Activated CD4-positive, alpha-beta T cell treated with anti-CD3 and anti-CD28 coated beads, Interleukin-2, amount 50 U/mL, for 1 hour (primary cell): ENCODE data around the gene DERA.
"Not testable (repeated sequence)": the region's sequence is repeated elsewhere in the genome, so short reads cannot be mapped to it uniquely, and the experiment has no call there.

Experiments
- DNase-seq: peaks from one replicate; pipeline ENCODE4 v3.0.0-alpha.2; 2020

The DERA gene

GRCh38 chr12:15910864-15911721 is at the start of gene DERA:
TSS of gene DERA (plus strand) at chr12:15911332. CDS start at chr12:15911384, 52 bp downstream.
- DNase-seq = peak; percentile 44

- no peak for DNase-seq
Measured at GRCh38 chr12:15861404-15861803, 49.7 kb upstream of the DERA start.

DNA sequence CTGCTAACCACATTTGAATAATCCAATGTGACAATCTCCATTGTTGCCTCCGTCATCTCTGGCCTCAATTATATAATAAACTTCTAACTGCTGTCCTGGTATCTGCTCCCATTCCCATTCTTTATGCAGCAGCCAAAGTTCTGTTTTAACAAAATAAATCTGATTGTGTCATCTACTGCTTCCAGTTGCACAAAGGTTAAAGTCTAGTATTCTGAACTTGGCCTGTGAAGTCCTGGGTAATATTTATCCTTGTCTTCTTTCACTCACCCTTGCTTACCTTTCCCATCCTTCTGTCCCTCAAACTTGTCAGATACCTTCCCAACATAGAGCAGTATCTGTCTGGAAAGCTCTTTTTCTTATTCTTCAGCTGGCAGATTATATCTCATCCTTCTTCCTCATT is 48.3 kb upstream of the DERA start:
- no peak for DNase-seq

DNA sequence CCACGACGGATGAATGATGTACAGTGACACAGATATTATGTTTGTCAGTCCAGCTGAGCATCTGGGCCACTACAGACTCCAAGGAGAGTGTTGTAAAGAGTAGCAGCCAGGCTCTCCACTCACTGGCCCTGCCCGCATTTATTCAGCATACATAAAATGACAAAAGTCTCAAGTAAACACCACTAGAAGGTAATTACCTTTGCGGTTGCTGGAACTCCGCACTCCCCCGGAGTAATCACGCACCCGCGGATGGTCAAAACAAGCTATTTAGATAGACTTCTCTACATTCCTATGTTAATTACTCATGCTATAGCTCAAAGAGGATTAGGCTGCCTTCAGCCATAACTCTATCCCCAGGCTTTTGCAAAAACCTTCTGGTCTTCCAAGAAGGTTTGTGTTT is 47.8 kb upstream of the DERA start:
- no peak for DNase-seq

DNA sequence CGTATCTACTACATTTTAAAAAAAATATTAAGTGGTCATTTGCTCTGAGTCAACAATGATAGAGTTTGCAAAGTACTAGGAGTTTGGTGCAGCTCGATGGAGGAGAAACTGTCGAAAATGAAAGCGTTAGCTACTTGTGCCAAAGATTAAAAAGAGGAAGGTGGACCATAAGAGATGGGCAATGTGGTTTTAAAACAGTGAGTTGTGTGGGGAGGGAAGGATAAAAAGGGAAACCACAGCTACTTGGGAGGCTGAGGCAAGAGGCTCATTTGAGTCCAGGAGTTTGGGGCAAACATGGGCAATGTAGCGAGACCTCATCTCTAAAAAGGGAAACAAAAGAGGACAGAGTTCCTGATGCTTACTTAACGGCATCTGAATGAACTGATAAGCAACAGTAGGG is 47.1 kb upstream of the DERA start:
- DNase-seq = no peak

DNA sequence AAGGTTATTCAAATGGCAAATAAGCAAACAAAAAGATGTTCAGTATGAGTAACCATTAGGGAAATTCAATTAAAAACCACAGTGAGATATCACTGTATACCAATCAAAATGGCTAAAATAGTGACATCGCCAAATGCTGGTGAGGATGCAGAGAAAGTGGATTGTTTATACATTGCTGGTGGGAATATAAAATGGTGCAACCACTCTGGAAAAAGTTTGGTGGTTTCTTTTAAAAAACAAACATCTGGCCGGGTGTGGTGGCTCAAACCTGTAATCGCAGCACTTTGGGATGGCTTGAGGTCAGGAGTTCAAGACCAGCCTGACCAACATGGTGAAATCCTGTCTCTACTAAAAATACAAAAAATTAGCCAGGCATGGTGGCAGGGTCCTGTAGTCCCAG is 42.9 kb upstream of the DERA start:
- DNase-seq = no peak

- no peak for DNase-seq
Measured at GRCh38 chr12:15873556-15873955, 37.6 kb upstream of the DERA start.

GRCh38 chr12:15874556-15875145 is 36.5 kb upstream of the DERA start:
- DNase-seq = not testable (repeated sequence)

DNA sequence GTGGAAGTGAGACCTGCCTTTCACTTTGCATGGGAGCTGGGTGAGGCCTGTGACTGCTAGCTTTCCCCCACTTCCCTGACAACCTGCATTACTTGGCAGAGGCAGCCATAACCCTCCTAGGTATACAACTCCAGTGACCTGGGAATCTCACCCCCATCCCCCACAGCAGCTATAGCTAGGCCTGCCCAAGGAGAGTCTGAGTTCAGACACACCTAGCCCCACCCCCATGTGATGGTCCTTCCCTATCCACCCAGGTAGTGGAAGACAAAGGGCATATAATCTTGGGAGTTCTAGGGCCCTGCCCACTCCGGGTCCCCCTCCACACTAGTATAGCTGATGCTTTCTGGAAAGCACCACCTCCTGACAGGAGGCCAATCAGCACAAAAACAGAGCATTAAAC is 35.3 kb upstream of the DERA start:
- no peak for DNase-seq

DNA sequence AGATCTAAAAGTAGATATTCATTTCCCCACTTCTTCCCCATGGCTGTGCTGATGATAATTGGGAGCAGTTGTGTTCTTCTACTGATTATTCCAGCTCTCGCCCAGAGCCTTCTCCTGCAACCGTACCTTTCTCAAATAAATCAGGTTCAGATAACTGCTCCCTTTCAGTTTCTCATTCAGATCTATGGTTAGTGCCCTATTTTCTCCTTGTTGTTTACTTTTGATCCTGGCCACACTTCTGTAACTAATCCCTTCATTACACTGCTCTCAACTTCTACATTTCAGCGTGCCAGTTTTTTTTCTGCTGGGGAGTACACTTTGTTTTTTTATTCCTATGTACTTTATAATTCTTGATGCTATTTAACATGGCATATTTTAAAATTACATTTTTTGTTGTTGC is 31.7 kb upstream of the DERA start:
- DNase-seq = no peak

- DNase-seq = no peak
Measured at GRCh38 chr12:15880721-15881120, 30.4 kb upstream of the DERA start.

DNA sequence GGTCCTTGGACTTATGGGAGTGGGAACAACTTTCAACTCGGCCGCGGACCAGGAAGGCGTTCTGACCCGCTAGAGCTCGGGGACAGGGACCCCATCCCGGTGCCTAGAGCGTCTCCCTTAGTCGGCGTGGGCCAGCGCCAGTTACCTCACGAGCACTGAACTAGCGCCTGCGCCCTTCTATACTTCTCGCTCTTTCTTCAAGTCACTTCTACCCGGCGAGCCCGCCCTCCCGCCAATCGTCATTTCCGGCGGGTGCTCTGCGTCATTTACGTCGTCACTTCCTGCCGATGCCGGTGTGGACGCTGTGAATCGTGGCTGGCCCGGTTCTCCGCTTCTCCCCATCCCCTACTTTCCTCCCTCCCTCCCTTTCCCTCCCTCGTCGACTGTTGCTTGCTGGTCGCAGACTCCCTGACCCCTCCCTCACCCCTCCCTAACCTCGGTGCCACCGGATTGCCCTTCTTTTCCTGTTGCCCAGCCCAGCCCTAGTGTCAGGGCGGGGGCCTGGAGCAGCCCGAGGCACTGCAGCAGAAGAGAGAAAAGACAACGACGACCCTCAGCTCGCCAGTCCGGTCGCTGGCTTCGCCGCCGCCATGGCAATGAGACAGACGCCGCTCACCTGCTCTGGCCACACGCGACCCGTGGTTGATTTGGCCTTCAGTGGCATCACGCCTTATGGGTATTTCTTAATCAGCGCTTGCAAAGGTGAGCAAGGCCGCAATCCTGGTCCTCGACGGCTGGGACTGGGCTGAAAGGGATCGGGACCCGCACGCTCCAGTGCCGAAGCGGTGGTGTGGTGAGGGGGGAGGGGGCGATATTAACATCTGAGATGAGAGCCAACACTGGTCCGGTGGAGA is 28.8 kb upstream of the DERA start, which contains the start of gene STRAP:
TSS of gene STRAP (plus strand) at position 270 of the 854 bp plus-strand sequence. CDS start at position 591, 321 bp downstream.
- DNase-seq = peak; percentile 95

DNA sequence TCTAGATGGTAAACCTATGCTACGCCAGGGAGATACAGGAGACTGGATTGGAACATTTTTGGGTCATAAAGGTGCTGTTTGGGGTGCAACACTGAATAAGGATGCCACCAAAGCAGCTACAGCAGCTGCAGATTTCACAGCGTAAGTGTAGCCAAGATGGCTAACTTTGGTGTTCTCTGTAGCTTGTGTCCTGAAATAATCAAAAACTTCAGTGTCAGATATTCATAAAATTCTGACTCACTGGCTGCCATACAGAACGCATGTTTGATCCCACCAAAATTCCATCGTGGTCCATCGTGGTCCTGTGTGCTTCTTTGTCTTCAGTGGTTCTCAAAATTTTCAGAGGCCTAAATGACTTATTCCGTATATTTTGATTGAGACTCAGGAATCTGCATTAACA is 27.6 kb upstream of the DERA start:
- DNase-seq = no peak

DNA sequence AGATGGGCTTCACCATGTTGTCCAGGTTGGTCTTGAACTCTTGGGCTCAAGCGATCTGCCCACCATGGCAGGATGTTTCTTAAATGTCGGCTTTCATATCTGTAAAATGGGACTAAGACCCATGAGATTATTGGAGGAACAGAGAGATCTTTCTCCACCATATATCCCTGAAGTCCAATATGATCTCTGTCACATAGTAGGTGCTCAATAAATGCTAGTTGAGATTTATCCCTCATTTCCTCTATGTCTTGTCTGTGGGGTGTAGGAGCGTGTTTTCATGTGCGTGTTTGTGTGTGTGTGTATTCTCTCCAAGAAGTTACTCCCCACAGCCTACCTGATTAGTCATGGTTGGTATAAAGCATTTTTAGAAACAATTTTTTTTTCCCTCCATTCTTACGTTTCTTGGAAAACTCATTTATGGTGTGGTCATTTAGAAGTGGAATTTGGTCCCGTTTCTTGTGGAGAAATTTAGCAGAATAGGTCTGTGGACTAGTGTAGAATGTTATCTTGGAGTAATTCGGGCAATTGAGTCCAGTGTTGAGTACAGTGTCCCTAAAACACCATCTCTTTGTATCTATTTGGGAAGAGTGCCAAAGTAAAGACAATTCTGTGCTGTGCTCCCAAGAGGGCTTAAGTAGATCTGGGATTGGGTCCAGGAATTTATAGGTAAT is 24.6 kb upstream of the DERA start:
- DNase-seq = no peak

DNA sequence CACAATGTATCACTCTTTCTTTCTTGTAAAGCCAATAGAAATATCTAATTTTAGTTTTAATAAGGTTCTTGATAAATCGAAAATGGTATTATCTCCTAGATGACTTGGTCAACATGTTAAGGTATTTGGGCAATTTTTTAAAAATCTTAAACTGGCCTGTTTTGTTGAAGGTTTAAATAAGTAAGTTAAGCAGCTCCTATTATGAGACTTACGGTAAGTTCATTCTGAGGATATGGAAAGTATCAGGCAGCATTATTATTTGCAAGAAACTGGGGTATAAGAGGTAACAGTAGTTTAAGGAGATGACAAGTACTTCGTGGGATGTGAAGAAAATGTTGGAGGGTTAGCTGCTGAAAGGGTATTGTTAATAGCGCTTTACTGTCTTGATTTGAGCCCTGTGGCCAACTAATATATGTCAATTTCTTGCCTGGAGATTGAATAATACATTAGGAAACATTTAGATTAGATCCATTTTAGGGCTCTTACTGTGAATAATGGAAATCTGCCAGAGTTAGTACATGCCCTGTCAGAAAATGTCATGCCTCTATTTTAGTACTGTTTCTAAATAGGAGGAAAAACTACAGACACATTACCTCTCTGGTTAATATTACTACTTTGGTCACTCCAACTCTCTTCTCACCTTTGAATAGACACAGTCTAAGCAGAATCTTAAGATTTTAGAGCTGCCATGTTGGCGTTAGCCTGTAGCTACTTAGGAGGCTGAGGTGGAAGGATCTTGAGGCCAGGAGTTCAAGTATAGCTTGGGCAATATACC is 23.9 kb upstream of the DERA start:
- no peak for DNase-seq

DNA sequence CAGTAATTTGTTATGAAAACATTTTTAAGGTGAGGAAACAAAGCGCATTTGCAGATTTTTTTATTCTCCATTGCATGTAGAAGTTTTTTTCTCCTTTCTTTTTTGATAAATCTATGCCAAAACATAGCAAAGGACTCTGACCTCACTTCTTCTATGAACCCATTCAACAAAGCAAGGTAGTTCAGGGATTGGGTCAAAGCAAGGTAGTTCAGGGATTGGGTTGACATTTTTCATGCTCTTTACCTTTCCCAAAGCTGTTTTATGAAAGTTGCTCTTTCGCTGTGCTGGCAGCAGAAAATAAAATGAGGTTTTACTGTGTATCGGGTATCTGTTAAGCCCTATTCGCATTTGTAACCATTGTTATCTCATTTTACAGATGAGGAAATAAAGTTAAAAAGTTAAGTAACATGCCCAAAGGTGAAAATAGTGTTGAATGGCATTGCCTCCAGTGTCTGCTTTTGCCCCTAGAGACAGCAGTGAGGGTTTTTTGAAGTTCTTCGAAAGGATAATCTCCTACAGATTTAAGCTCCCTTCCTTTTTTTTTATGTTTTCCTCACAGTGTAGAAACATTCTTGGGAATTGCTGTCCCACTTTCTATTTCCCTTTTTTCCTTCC is 18.4 kb upstream of the DERA start:
- DNase-seq = no peak

DNA sequence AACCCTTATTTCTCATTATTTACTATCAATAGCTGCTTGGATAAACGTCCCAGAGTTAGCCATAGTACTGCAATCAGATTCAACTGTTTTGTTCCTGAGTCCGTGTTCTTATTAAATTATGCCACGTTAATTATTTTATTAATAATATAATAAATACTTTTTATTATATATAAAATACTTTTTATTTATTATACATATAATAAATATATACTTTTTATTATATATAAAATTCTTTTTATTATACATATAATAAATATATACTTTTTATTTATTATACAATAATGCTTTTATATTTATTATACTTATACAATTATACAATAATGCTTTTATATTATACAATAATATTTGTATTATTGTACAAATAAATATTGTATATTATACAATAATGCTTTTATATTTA is 17.9 kb upstream of the DERA start:
- DNase-seq = no peak

- DNase-seq = no peak
Measured at GRCh38 chr12:15896867-15897266, 14.3 kb upstream of the DERA start.

GRCh38 chr12:15897433-15897832 is 13.7 kb upstream of the DERA start:
- DNase-seq = no peak

DNA sequence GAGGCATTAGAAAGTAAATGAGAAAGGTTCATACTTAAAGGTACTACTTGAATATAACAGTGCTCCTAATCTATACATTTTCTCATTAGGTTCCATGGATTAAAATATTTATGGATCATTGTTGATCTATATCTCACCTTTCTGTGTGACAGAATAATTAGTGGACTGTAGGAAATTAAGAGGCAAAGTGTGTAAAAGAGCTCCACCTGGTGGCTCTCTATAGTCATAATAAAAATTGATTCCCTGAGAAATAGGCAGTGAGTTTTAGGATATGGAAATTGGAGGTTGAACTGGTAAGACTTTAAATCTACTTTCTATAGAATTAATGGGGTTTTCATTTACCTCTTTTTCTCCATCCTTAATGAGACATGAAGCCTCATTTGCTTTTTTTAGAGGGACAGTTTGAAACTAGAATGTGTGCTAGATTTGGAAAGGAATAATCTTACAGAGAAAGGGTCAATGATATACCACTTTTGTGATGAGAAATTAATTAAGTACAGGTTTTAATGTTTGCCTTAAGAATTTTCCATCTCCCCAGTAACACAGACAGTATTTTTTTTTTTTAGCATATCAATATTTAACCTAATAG is 11.8 kb upstream of the DERA start:
- DNase-seq = no peak

DNA sequence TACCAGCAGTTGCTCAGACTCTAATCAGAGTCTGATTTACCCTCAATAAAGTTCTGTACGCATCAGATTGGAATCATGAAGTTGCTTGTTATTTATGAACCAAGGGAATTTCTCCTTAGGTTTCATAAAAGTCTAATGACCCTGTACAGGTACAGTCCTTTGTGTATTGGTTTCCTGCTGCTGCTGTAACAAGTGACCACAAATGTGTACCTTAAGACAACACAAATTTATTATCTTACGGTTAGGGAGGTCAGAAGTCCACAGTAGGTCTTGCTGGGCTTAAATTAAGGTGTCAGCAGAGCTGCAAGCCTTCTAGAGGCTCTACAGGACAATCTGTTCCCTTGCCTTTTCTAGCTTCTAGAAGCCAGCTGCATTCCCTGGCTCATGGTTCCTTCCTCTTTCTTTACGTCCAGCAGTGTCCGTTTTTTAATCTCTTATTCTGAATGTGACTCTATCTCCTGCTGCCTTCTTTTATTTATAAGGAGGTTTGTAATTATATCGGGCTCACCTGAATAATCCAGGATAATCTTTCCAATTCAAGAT is 6.7 kb upstream of the DERA start:
- DNase-seq = no peak
